ENCODE results near the gene RBMX. TPM values are rescaled to one million over a fixed set of nuclear protein-coding genes. Genes with fewer than 3 reads are reported as not detected.
A peak's percentile ranks its signal among the peaks of the same experiment; 100 is the strongest.

Gene RBMX
- polyA plus RNA-seq, 2 of the 4 experiments (the other 2 are of a cell fraction), result 278 to 337 TPM

GRCh38 chrX:136865270-136866158 lies 15.0 kb downstream of the RBMX start:
- H3K4me3 ChIP-seq, result no peak overlapping the region
- FAIRE-seq, result no peak
- CTCF ChIA-PET, result interaction anchor here (1.2 kb wide), 1 partner anchor 60 kb away, joined by 3 read pairs; no protein-coding TSS in a partner anchor
- POLR2A ChIA-PET, result interaction anchor here (0.8 to 3.0 kb wide), 3 partner anchors 15 to 44 kb away, joined by 3 to 24 read pairs (median 5); partner anchors contain the start of gene RBMX
- peaks cover 16% of the 10 kb centered on the region for H3K4me1 ChIP-seq
- peak in 1 of 2 experiments; percentile 13; a peak in 2 of 6 replicates for ATAC-seq
- DNase-seq (ENCODE audit: low read depth in 1 of 2, low spot score in 1 of 2), result no peak
- TF ChIP-seq RAD21 (conservative IDR thresholded peaks at IDR 0.05 in 1 of 2, IDR thresholded peaks at IDR 0.05 in 1 of 2), result no peak
- no peak for TF ChIP-seq RARB (CRISPR knock-in tag; IDR thresholded peaks at IDR 0.05)
- no peak for TF ChIP-seq PHF8 (IDR thresholded peaks at IDR 0.05; ENCODE audit: borderline replicate concordance, low read depth)
- TF ChIP-seq NR3C1 (IDR thresholded peaks at IDR 0.05), result no peak
- TF ChIP-seq SMC3 (IDR thresholded peaks at IDR 0.05), result no peak
- no peak for TF ChIP-seq HOXB13 (CRISPR knock-in tag; IDR thresholded peaks at IDR 0.05; ENCODE audit: low read depth)
- no peak for TF ChIP-seq JUN (IDR thresholded peaks at IDR 0.05)
- TF ChIP-seq E2F6 (IDR thresholded peaks at IDR 0.05; ENCODE audit: borderline replicate concordance, low read depth), result no peak
- no peak for TF ChIP-seq MYC (IDR thresholded peaks at IDR 0.05; ENCODE audit: borderline replicate concordance, low read length)
- no peak for TF ChIP-seq REST (IDR thresholded peaks at IDR 0.05)
- no peak for TF ChIP-seq CEBPB (IDR thresholded peaks at IDR 0.05)
- TF ChIP-seq BCL3 (IDR thresholded peaks at IDR 0.05), result no peak
- TF ChIP-seq NPAS2 (CRISPR knock-in tag; IDR thresholded peaks at IDR 0.05; ENCODE audit: borderline replicate concordance), result no peak
- TF ChIP-seq ZFP36 (IDR thresholded peaks at IDR 0.05; ENCODE audit: borderline replicate concordance, partially characterized antibody), result no peak
- no peak for TF ChIP-seq CTCF (IDR thresholded peaks at IDR 0.05)
- TF ChIP-seq POLR2A (IDR thresholded peaks at IDR 0.05; ENCODE audit: low read length), result no peak
- H3K27ac ChIP-seq, result no peak overlapping the region
- no peak overlapping the region for H3K4me2 ChIP-seq
- 93% methylated on average over 8 of the region's 9 CpGs for whole genome bisulfite sequencing (ENCODE audit: missing lambda C conversion rate)
- H3K9me3 ChIP-seq, result no peaks in the 10 kb centered on the region

- no peak for TF ChIP-seq HMGXB4 (CRISPR knock-in tag; IDR thresholded peaks at IDR 0.05; ENCODE audit: borderline replicate concordance)
- TF ChIP-seq CBX2 (IDR thresholded peaks at IDR 0.05; ENCODE audit: borderline replicate concordance, low read depth), result no peak
- no peak for TF ChIP-seq GATA3 (IDR thresholded peaks at IDR 0.05; ENCODE audit: borderline replicate concordance)
- TF ChIP-seq CTCF (IDR thresholded peaks at IDR 0.05), result no peak
- TF ChIP-seq HDAC2 (IDR thresholded peaks at IDR 0.05), result no peak
- no peak for TF ChIP-seq MAFK (IDR thresholded peaks at IDR 0.05; ENCODE audit: partially characterized antibody)
- TF ChIP-seq RFX5 (IDR thresholded peaks at IDR 0.05), result no peak
- no peak for TF ChIP-seq SREBF2 (IDR thresholded peaks at IDR 0.05)
- no peak for TF ChIP-seq HOXB5 (CRISPR knock-in tag; IDR thresholded peaks at IDR 0.05)
- CTCF ChIA-PET, result interaction anchor here (1.7 kb wide), 1 partner anchor 23 kb away, joined by 3 read pairs; no protein-coding TSS in a partner anchor
- ATAC-seq, result no peak
Measured at GRCh38 chrX:136863826-136864225, 16.7 kb downstream of the RBMX start.

More at GRCh38 chrX:136863826-136864225, 16.7 kb downstream of the RBMX start:
- Histone ChIP-seq H3K27ac (no peak overlapping the region), H3K9me3 (no peaks in the 10 kb centered on the region), H3K4me1 (peaks cover 16% of the 10 kb centered on the region), H3K4me3 (no peak overlapping the region), H3K4me2 (no peak overlapping the region)
- 96% methylated on average over 2 of the region's 2 CpGs for WGBS (ENCODE audit: missing lambda C conversion rate)
- POLR2A ChIA-PET, result interaction anchor here (1.5 kb wide), 1 partner anchor 17 kb away, joined by 5 read pairs; the partner anchor contains the start of gene RBMX
- DNase-seq (ENCODE audit: low read depth in 1 of 2, low spot score in 1 of 2) (no peak), FAIRE-seq (no peak)

Measured in A549 (cell line).